A549 (cell line): ENCODE results near the gene RHO. TPM values are rescaled to one million over a fixed set of nuclear protein-coding genes. Genes with fewer than 3 reads are reported as not detected.

ENCODE experiments used
- ATAC-seq, 2 experiments: fragments of 200-7000 bp in 1 of 2; fragments of >200 bp in 1 of 2; cut with Nextera tagmentation in 1 of 2; cut with Tn5 transposase in 1 of 2; 3 replicates each; pipeline versions ENCODE4 v1.8.0 to v1.9.1; 2018 to 2020; ENCODE audit warnings: mild to moderate bottlenecking in 1 of 2, moderate library complexity in 1 of 2
- CTCF ChIA-PET: fragments of 300-600 bp; sonication (Branson Sonifier 250); formaldehyde crosslinking; extraction: SDS; loops from one replicate; lab custom pipeline; 2021; ENCODE audit warnings: antibody characterized with exemption, inconsistent platforms; lab: Yijun Ruan, JAX
- POLR2A ChIA-PET: fragments of 350-600 bp; formaldehyde crosslinking; extraction: SDS; loops from one replicate; lab custom pipeline; 2021; ENCODE audit warnings: antibody characterized with exemption, inconsistent platforms; lab: Yijun Ruan, JAX
- DNase-seq, 2 experiments: peaks; one replicate each; pipeline versions ENCODE4 v3.0.0 to v3.0.0-alpha.2; 2011 to 2016; ENCODE audit warnings: low read depth in 1 of 2, low spot score in 1 of 2
- FAIRE-seq: peaks from 2 replicates; lab custom pipeline; 2011; peaks lifted over from hg19 to GRCh38; lab: Jason Lieb, UNC
- H3K27ac ChIP-seq, 2 experiments: fragments of >200 bp; sonication (Bioruptor Twin); formaldehyde crosslinking; 3 replicates each; pipeline ENCODE4 v1.5.1; 2016 to 2017
- H3K4me1 ChIP-seq: fragments of >200 bp; sonication (Bioruptor Twin); formaldehyde crosslinking; 3 replicates; pipeline ENCODE4 v1.6.1; 2016
- H3K4me2 ChIP-seq: fragments of >200 bp; sonication (Bioruptor Twin); formaldehyde crosslinking; 3 replicates; pipeline ENCODE4 v1.6.1; 2016
- H3K4me3 ChIP-seq: fragments of >200 bp; sonication (Bioruptor Twin); formaldehyde crosslinking; 3 replicates; pipeline ENCODE4 v1.5.1; 2016
- H3K9me3 ChIP-seq: fragments of >200 bp; sonication (Bioruptor Twin); formaldehyde crosslinking; 3 replicates; pipeline ENCODE4 v1.6.1; 2016
- BHLHE40 ChIP-seq: IDR thresholded peaks from 2 replicates; pipeline ENCODE4 v1.6.1; 2012; ENCODE audit warnings: low read depth, low read length, inconsistent platforms
- CEBPB ChIP-seq, 2 experiments: fragments of >200 bp in 1 of 2; sonication (Bioruptor Twin) in 1 of 2; formaldehyde crosslinking in 1 of 2; IDR thresholded peaks; 2 replicates each; pipeline ENCODE4 v1.6.1; 2012 to 2016
- ESRRA ChIP-seq: fragments of 150-350 bp; IDR thresholded peaks from 2 replicates; pipeline ENCODE4 v1.6.1; 2014; ENCODE audit warnings: mild to moderate bottlenecking, low read length, borderline replicate concordance
- FOSL2 ChIP-seq, 2 experiments: fragments of 450-650 bp in 1 of 2; fragments of >200 bp in 1 of 2; sonication (Bioruptor Twin) in 1 of 2; formaldehyde crosslinking; IDR thresholded peaks; 2 replicates each; pipeline versions ENCODE4 v1.5.0 to v1.6.1; 2016 to 2020; ENCODE audit warnings: mild to moderate bottlenecking in 1 of 2, moderate library complexity in 1 of 2
- FOXS1 ChIP-seq: fragments of 250-450 bp; sonication (Bioruptor Pico); IDR thresholded peaks from 2 replicates; pipeline ENCODE4 v1.5.0; 2020; ENCODE audit warnings: mild to moderate bottlenecking, moderate library complexity
- HOXA7 ChIP-seq: fragments of 250-450 bp; sonication (Bioruptor Pico); IDR thresholded peaks from 2 replicates; pipeline ENCODE4 v1.5.0; 2020; ENCODE audit warnings: mild to moderate bottlenecking, moderate library complexity
- HOXB5 ChIP-seq: fragments of 250-450 bp; sonication (Bioruptor Pico); IDR thresholded peaks from 2 replicates; pipeline ENCODE4 v1.5.0; 2020; ENCODE audit warnings: mild to moderate bottlenecking, moderate library complexity
- KDM1A ChIP-seq: fragments of 200-600 bp; sonication (generic); IDR thresholded peaks from 2 replicates; pipeline ENCODE4 v1.6.1; 2016; ENCODE audit warnings: low read depth, mild to moderate bottlenecking
- KDM5A ChIP-seq: fragments of 200-600 bp; sonication (generic); IDR thresholded peaks from 2 replicates; pipeline ENCODE4 v1.6.1; 2016; ENCODE audit warnings: antibody characterized with exemption, mild to moderate bottlenecking
- MAFK ChIP-seq: fragments of 450-650 bp; IDR thresholded peaks from 2 replicates; pipeline ENCODE4 v1.6.1; 2014; ENCODE audit not compliant: partially characterized antibody
- NPAS2 ChIP-seq: fragments of 250-450 bp; sonication (Bioruptor Pico); IDR thresholded peaks from 2 replicates; pipeline ENCODE4 v1.8.0; 2022; ENCODE audit warnings: mild to moderate bottlenecking, moderate library complexity, borderline replicate concordance
- PHF8 ChIP-seq: fragments of 200-600 bp; sonication (generic); IDR thresholded peaks from 2 replicates; pipeline ENCODE4 v1.6.1; 2016; ENCODE audit warnings: low read depth, mild to moderate bottlenecking, antibody characterized with exemption, moderate library complexity, borderline replicate concordance
- RAD21 ChIP-seq, 2 experiments: fragments of >200 bp in 1 of 2; sonication (Bioruptor Twin) in 1 of 2; formaldehyde crosslinking in 1 of 2; IDR thresholded peaks in 1 of 2; conservative IDR thresholded peaks in 1 of 2; 2 replicates in 1 of 2; 3 replicates in 1 of 2; pipeline ENCODE4 v1.6.1; 2012 to 2018; ENCODE audit warnings: inconsistent platforms in 1 of 2
- RNF2 ChIP-seq: fragments of 200-600 bp; sonication (generic); IDR thresholded peaks from 2 replicates; pipeline ENCODE4 v1.6.1; 2016; ENCODE audit warnings: low read depth, mild to moderate bottlenecking, antibody characterized with exemption, moderate library complexity, borderline replicate concordance
- SMC3 ChIP-seq: fragments of >200 bp; sonication (Bioruptor Twin); formaldehyde crosslinking; IDR thresholded peaks from 3 replicates; pipeline ENCODE4 v1.6.1; 2018; ENCODE audit warnings: inconsistent platforms
- SREBF2 ChIP-seq: fragments of 450-650 bp; IDR thresholded peaks from 2 replicates; pipeline ENCODE4 v1.6.1; 2014; ENCODE audit warnings: mild to moderate bottlenecking, moderate library complexity
- TFCP2L1 ChIP-seq: fragments of 250-450 bp; sonication (Bioruptor Pico); IDR thresholded peaks from 2 replicates; pipeline ENCODE4 v1.5.0; 2021; ENCODE audit warnings: mild to moderate bottlenecking
- ZSCAN20 ChIP-seq: fragments of 250-450 bp; sonication (Bioruptor Pico); IDR thresholded peaks from 2 replicates; pipeline ENCODE4 v1.8.0; 2022; ENCODE audit warnings: mild to moderate bottlenecking, moderate library complexity
- WGBS: methylation state at CpG from one replicate; pipeline ENCODE4 v1.1.6; 2017; ENCODE audit errors: missing lambda C conversion rate; 5-methylcytosine and 5-hydroxymethylcytosine counted together
- polyA plus RNA-seq, 4 experiments: library from polyadenylated mRNA; depleted of rRNA in 3 of 4; stranded (reverse); fragments of >200 nt; fragmentation: RNase III in 1 of 4; extraction: RNeasy Plus Mini Kit Qiagen cat#74134 plus additional on column Dnase treatment in 1 of 4; gene quantifications; 2 replicates in 3 of 4; 3 replicates in 1 of 4; pipeline ENCODE4 v1.2.3, GENCODE V29; 2011 to 2017
- TF ChIP-seq, protein P1 (sequence below): fragments of 150-350 bp; IDR thresholded peaks from 2 replicates; pipeline ENCODE4 v1.6.1; 2014; ENCODE audit warnings: low read depth, mild to moderate bottlenecking, low read length
- TF ChIP-seq, protein P2 (sequence below): fragments of 200-600 bp; sonication (generic); IDR thresholded peaks from 2 replicates; pipeline ENCODE4 v1.6.1; 2016; ENCODE audit warnings: antibody characterized with exemption, mild to moderate bottlenecking, moderate library complexity
- TF ChIP-seq, protein P3 (sequence below): fragments of 250-450 bp; sonication (Bioruptor Pico); IDR thresholded peaks from 2 replicates; pipeline ENCODE4 v1.5.0; 2021; ENCODE audit warnings: mild to moderate bottlenecking, moderate library complexity, borderline replicate concordance
- TF ChIP-seq, protein P4 (sequence below): fragments of >200 bp; sonication (Bioruptor Twin); formaldehyde crosslinking; IDR thresholded peaks from 3 replicates; pipeline ENCODE4 v1.6.1; 2016
- TF ChIP-seq, protein P5 (sequence below): IDR thresholded peaks from 2 replicates; pipeline ENCODE4 v1.6.1; 2012; ENCODE audit warnings: low read depth, borderline replicate concordance
- TF ChIP-seq, protein P6 (sequence below): IDR thresholded peaks from 2 replicates; pipeline ENCODE4 v1.6.1; 2012
- TF ChIP-seq, protein P7 (sequence below): fragments of 450-650 bp; IDR thresholded peaks from 2 replicates; pipeline ENCODE4 v1.6.1; 2014; ENCODE audit warnings: antibody characterized with exemption

The RHO gene
- polyA plus RNA-seq, 2 of the 4 experiments (the other 2 are of a cell fraction), result 0.04 TPM; not detected in 1

DNA sequence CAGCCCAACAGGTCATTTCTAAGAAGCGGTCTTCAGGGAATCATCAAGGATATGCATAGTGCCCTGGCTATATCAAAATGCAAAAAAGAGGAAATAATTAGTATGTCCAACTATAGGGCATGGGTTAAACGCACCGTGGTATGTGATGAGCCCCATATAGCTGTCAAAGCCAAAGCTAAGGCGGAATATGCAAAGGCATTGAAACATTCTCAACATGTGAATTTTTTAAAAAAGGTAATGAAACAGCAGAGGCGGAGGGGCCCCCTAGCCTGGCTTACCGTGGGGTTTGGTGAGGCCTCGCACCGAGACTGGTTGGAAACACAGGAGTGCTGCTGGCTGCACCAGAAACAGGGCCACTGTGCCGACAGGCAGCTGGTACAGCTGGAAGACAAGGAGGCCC lies 54.9 kb downstream of the RHO start:
- no peak for FAIRE-seq

DNA sequence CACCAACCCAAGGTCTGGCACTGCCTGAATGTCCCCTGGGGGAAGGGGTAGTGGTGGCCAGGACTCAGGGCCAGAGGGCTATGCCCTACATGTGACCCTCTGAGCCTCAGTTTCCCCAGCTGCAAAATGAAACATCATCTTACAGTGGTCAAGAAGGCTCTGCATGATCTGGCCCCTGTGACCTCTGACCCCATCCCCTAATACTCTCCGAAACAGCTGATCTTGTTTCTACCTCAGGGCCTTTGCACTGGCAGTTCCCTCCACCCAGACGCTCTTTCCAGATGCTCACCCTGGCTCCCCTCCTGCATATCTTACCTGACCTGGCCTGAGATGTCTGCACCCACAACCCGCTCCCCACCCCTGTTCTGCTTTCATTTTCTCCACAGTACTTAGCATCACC lies 56.2 kb downstream of the RHO start:
- H3K9me3 ChIP-seq, result no peaks in the 10 kb centered on the region
- FAIRE-seq (no peak), DNase-seq (no peak), ATAC-seq (no peak)
- peaks cover 29% of the 10 kb centered on the region for H3K4me1 ChIP-seq
- WGBS, result 86% methylated on average over 3 of the region's 3 CpGs
- CTCF ChIA-PET, result no interaction called here
- H3K27ac ChIP-seq, result no peak overlapping the region
- no peak overlapping the region for H3K4me2 ChIP-seq
- TF ChIP-seq SREBF2 (no peak), MAFK (no peak), HOXB5 (CRISPR knock-in tag) (no peak), CEBPB (IDR thresholded peaks at IDR 0.05) (no peak), FOSL2 (IDR thresholded peaks at IDR 0.05) (no peak), FOSL2 (CRISPR knock-in tag; IDR thresholded peaks at IDR 0.05) (no peak), TFCP2L1 (CRISPR knock-in tag) (no peak), ZSCAN20 (CRISPR knock-in tag) (no peak), KDM5A (no peak), HOXA7 (no peak)
- TF ChIP-seq, protein P1, sequence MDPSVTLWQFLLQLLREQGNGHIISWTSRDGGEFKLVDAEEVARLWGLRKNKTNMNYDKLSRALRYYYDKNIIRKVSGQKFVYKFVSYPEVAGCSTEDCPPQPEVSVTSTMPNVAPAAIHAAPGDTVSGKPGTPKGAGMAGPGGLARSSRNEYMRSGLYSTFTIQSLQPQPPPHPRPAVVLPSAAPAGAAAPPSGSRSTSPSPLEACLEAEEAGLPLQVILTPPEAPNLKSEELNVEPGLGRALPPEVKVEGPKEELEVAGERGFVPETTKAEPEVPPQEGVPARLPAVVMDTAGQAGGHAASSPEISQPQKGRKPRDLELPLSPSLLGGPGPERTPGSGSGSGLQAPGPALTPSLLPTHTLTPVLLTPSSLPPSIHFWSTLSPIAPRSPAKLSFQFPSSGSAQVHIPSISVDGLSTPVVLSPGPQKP, result no peak
- TF ChIP-seq, protein P2, sequence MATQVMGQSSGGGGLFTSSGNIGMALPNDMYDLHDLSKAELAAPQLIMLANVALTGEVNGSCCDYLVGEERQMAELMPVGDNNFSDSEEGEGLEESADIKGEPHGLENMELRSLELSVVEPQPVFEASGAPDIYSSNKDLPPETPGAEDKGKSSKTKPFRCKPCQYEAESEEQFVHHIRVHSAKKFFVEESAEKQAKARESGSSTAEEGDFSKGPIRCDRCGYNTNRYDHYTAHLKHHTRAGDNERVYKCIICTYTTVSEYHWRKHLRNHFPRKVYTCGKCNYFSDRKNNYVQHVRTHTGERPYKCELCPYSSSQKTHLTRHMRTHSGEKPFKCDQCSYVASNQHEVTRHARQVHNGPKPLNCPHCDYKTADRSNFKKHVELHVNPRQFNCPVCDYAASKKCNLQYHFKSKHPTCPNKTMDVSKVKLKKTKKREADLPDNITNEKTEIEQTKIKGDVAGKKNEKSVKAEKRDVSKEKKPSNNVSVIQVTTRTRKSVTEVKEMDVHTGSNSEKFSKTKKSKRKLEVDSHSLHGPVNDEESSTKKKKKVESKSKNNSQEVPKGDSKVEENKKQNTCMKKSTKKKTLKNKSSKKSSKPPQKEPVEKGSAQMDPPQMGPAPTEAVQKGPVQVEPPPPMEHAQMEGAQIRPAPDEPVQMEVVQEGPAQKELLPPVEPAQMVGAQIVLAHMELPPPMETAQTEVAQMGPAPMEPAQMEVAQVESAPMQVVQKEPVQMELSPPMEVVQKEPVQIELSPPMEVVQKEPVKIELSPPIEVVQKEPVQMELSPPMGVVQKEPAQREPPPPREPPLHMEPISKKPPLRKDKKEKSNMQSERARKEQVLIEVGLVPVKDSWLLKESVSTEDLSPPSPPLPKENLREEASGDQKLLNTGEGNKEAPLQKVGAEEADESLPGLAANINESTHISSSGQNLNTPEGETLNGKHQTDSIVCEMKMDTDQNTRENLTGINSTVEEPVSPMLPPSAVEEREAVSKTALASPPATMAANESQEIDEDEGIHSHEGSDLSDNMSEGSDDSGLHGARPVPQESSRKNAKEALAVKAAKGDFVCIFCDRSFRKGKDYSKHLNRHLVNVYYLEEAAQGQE, result no peak
- TF ChIP-seq, protein P3, sequence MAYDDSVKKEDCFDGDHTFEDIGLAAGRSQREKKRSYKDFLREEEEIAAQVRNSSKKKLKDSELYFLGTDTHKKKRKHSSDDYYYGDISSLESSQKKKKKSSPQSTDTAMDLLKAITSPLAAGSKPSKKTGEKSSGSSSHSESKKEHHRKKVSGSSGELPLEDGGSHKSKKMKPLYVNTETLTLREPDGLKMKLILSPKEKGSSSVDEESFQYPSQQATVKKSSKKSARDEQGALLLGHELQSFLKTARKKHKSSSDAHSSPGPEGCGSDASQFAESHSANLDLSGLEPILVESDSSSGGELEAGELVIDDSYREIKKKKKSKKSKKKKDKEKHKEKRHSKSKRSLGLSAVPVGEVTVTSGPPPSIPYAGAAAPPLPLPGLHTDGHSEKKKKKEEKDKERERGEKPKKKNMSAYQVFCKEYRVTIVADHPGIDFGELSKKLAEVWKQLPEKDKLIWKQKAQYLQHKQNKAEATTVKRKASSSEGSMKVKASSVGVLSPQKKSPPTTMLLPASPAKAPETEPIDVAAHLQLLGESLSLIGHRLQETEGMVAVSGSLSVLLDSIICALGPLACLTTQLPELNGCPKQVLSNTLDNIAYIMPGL (CRISPR knock-in tag), result no peak
- TF ChIP-seq, protein P4, sequence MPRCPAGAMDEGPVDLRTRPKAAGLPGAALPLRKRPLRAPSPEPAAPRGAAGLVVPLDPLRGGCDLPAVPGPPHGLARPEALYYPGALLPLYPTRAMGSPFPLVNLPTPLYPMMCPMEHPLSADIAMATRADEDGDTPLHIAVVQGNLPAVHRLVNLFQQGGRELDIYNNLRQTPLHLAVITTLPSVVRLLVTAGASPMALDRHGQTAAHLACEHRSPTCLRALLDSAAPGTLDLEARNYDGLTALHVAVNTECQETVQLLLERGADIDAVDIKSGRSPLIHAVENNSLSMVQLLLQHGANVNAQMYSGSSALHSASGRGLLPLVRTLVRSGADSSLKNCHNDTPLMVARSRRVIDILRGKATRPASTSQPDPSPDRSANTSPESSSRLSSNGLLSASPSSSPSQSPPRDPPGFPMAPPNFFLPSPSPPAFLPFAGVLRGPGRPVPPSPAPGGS, result no peak
- TF ChIP-seq, protein P5, sequence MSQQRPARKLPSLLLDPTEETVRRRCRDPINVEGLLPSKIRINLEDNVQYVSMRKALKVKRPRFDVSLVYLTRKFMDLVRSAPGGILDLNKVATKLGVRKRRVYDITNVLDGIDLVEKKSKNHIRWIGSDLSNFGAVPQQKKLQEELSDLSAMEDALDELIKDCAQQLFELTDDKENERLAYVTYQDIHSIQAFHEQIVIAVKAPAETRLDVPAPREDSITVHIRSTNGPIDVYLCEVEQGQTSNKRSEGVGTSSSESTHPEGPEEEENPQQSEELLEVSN, result no peak
- TF ChIP-seq, protein P6, sequence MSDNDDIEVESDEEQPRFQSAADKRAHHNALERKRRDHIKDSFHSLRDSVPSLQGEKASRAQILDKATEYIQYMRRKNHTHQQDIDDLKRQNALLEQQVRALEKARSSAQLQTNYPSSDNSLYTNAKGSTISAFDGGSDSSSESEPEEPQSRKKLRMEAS, result no peak
- POLR2A ChIA-PET, result no interaction called here
- H3K4me3 ChIP-seq, result no peak overlapping the region

More for the DNA sequence above, 54.9 kb downstream of the RHO start:
- ATAC-seq (no peak), DNase-seq (no peak)
- TF ChIP-seq SMC3 (no peak), FOXS1 (no peak), RNF2 (no peak), TFCP2L1 (CRISPR knock-in tag) (no peak), ZSCAN20 (CRISPR knock-in tag) (no peak), RAD21 (conservative IDR thresholded peaks at IDR 0.05 in 1 of 2, IDR thresholded peaks at IDR 0.05 in 1 of 2) (no peak), NPAS2 (CRISPR knock-in tag) (no peak), PHF8 (no peak), KDM1A (no peak), HOXA7 (no peak), BHLHE40 (no peak), ESRRA (no peak), CEBPB (IDR thresholded peaks at IDR 0.05) (no peak)
- TF ChIP-seq, protein P7, sequence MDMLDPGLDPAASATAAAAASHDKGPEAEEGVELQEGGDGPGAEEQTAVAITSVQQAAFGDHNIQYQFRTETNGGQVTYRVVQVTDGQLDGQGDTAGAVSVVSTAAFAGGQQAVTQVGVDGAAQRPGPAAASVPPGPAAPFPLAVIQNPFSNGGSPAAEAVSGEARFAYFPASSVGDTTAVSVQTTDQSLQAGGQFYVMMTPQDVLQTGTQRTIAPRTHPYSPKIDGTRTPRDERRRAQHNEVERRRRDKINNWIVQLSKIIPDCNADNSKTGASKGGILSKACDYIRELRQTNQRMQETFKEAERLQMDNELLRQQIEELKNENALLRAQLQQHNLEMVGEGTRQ, result no peak
- 94% methylated on average over 9 of the region's 9 CpGs for WGBS
- CTCF ChIA-PET, result no interaction called here
- H3K4me1 ChIP-seq, result peaks cover 19% of the 10 kb centered on the region
- H3K4me3 ChIP-seq, result no peak overlapping the region
- H3K9me3 ChIP-seq, result no peaks in the 10 kb centered on the region
- POLR2A ChIA-PET, result no interaction called here
- no peak overlapping the region for H3K4me2 ChIP-seq
- no peak overlapping the region for H3K27ac ChIP-seq
